Activated naive CD8-positive, alpha-beta T cell treated with anti-CD3 and anti-CD28 coated beads, Interleukin-2, amount 50 U/mL, for 24 hours (primary cell): ENCODE results near the gene ASTN2.
A peak's percentile ranks its signal among the peaks of the same experiment; 100 is the strongest.
"Not testable (repeated sequence)": the region's sequence is repeated elsewhere in the genome, so short reads cannot be mapped to it uniquely, and the experiment has no call there.

Experiments used
- ATAC-seq: fragments of 150-1000 bp; cut with Tn5 transposase; one replicate; pipeline ENCODE4 v1.10.0; 2021
- DNase-seq: peaks from one replicate; pipeline ENCODE4 v3.0.0; 2021
- H3K27ac Mint-ChIP-seq: one replicate; pipeline ENCODE4 v1.8.0; 2021; ENCODE audit warnings: mild to moderate bottlenecking, mixed read lengths
- H3K27me3 Mint-ChIP-seq: one replicate; pipeline ENCODE4 v1.8.0; 2021; ENCODE audit warnings: mixed read lengths
- H3K36me3 Mint-ChIP-seq: one replicate; pipeline ENCODE4 v1.8.0; 2021; ENCODE audit warnings: low read depth, mixed read lengths
- H3K4me1 Mint-ChIP-seq: one replicate; pipeline ENCODE4 v1.8.0; 2021; ENCODE audit warnings: mixed read lengths
- H3K4me3 Mint-ChIP-seq: one replicate; pipeline ENCODE4 v1.8.0; 2021; ENCODE audit warnings: mild to moderate bottlenecking, moderate library complexity, mixed read lengths
- H3K9me3 Mint-ChIP-seq: one replicate; pipeline ENCODE4 v1.8.0; 2021; ENCODE audit warnings: mixed read lengths

The ASTN2 gene

DNA sequence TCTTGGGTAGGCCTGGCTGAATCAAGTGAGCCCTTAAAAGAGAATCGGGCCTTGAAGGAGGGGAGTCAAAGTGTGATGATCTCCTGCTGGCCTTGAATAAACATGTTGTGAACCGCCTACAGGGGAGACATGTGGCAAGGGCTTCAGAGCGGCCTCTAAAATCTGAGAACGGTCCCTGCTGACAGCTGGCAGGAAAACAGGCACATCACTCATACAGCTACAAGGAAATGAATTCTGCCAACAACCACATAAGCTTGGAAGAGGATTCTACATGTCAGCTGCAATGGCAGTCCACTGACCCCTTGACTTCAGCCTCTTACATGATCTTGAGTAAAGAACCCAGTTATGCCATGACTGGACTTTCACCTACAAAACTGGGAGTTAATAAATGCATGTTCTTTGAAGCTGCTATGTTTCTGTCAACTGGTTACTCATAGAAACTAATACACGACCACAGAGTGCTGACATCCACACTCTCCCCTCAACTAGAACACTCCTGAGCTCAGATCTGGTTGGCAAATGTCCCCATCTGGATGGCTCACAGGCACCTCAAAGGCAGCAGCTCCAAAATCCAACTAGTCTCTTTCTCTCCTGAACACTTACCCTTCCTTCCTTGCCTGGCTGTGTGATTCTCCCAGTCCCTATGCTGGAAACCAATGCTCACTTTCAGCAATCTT lies 333.1 kb downstream of the ASTN2 start:
- no peak for ATAC-seq
- no peaks in the 10 kb centered on the region for H3K4me1 Mint-ChIP-seq
- no peaks in the 10 kb centered on the region for H3K36me3 Mint-ChIP-seq
- no peaks in the 10 kb centered on the region for H3K9me3 Mint-ChIP-seq
- no peak overlapping the region for H3K4me3 Mint-ChIP-seq
- H3K27ac Mint-ChIP-seq = no peak overlapping the region
- no peak for DNase-seq
- no peaks in the 10 kb centered on the region for H3K27me3 Mint-ChIP-seq

DNA sequence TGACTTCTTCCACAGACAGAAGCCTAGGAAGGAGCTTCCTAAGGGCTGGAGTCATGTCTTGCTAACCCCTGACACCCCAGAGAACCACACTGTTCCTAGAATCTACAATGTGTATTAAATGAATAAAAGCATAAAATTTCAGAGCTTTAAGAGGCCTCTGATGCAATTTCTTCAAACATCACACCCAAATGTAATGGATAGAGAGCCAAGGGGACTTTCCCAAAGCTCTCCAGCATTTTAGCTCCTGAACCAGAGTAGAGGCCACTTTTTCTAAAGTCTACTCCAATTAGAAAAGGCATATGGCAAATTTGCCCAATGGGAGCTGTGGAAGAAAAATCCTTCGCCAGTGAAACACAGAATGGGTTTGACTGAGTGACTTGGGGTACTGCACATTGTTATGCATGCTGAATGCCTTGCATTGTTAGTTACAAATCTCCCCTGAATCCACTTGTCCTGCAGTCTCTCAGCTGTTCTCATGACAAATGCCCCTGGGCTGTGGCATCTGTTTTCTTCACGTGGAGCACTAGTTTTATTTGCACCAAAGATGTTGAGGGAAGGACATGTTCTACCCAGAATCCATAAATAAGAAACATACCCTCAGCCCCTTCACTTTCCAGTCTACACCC lies 334.0 kb downstream of the ASTN2 start:
- DNase-seq = no peak
- Mint-ChIP-seq H3K4me3 (no peak overlapping the region), H3K27ac (no peak overlapping the region), H3K4me1 (no peaks in the 10 kb centered on the region), H3K27me3 (no peaks in the 10 kb centered on the region), H3K36me3 (no peaks in the 10 kb centered on the region), H3K9me3 (no peaks in the 10 kb centered on the region)
- no peak for ATAC-seq

DNA sequence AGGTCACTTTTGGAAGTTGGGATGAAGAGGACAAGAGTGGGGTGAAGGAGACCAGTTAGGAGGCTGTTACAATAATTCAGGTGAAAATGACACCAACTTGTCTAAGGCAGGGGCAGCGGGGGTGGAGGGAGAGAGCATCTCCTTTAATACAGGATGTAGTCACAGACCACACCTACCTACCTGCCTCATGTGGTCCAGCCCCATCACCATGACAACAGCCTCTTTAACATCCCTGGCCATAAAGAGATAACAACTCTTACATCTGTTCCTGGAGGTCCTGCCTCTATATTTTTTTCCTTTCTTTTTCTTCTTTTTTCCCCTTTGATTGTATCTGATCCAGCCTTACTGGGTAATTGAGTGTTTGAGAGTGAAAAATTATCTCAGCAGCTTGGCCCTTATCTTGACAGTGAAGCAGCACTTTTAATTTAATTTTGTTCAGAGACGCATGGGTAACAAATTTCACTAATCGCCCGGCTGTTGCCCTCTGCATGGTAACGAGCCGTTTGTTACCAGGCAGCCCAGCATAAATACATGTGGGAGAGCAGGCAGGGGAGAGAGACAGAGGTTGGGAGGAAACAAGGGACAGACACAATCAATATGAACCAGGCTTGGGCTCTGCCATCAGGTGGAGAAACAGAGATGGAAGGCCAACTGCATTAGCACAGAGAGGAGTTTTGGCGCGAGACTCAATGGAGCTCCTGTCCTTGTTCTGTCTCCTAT lies 338.1 kb downstream of the ASTN2 start:
- Mint-ChIP-seq H3K27me3 (peaks cover 5% of the 10 kb centered on the region), H3K4me3 (no peak overlapping the region), H3K4me1 (no peaks in the 10 kb centered on the region), H3K27ac (no peak overlapping the region), H3K9me3 (peaks cover 11% of the 10 kb centered on the region), H3K36me3 (no peaks in the 10 kb centered on the region)
- ATAC-seq = no peak
- no peak for DNase-seq

DNA sequence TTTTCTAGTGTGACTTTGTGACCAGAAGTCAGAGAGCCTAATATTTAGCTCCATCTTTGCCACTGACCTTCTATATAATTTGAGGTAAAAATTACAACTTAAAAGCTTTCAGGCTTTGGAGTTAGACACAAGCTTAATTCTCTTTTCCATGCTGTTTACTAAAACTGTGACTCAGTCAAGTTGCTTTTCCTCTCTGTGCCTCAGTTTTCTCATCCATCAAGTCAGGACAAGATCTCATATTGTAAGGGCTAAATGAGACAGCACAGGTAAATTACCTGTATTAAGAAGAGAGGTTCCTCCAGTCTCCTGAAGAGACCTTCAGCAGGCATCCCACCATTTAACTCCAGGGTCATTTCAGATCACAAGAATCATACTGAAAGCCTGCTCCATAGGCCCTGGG lies 339.2 kb downstream of the ASTN2 start:
- no peaks in the 10 kb centered on the region for H3K4me1 Mint-ChIP-seq
- H3K9me3 Mint-ChIP-seq = peaks cover 11% of the 10 kb centered on the region
- peaks cover 5% of the 10 kb centered on the region for H3K27me3 Mint-ChIP-seq
- no peak overlapping the region for H3K4me3 Mint-ChIP-seq
- ATAC-seq = no peak
- no peak for DNase-seq
- H3K36me3 Mint-ChIP-seq = no peaks in the 10 kb centered on the region
- no peak overlapping the region for H3K27ac Mint-ChIP-seq

DNA sequence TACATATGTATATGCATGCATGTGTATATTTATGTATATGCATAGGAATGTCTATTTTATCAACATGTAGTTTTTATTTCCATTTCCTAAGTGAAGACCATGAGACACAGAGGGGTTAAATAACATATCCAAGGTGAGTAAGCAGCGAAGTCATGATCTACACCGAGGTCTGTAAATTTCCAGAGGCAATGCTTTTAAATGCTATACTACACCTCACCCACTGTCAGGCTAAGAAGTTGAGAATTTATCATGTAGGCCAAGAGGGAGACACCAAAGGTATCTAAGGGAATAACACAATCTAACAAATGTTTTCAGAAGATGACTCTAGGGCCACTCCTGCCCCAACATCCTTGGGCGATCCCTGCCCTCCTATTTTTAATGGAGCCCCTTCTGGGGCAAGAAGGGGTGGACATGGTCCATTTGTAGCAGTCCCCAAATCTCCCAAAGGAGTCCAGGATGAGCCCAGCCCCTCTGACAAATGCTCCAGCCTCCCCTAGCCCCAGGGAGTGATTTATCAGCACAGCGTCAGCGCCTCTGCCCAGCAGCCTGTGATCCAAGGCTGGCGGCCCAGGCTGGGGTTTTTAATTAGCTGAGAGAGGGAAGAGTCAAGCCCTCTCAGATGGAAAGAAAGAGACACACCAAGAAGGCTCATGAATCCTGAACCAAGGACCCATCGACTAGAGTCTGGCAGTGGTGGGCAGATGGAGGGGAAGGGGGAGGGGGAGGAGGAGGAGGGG lies 339.9 kb downstream of the ASTN2 start:
- DNase-seq (no peak), ATAC-seq (no peak)
- H3K9me3 Mint-ChIP-seq = peaks cover 11% of the 10 kb centered on the region
- no peaks in the 10 kb centered on the region for H3K4me1 Mint-ChIP-seq
- no peak overlapping the region for H3K4me3 Mint-ChIP-seq
- no peaks in the 10 kb centered on the region for H3K36me3 Mint-ChIP-seq
- no peak overlapping the region for H3K27ac Mint-ChIP-seq
- peaks cover 5% of the 10 kb centered on the region for H3K27me3 Mint-ChIP-seq

DNA sequence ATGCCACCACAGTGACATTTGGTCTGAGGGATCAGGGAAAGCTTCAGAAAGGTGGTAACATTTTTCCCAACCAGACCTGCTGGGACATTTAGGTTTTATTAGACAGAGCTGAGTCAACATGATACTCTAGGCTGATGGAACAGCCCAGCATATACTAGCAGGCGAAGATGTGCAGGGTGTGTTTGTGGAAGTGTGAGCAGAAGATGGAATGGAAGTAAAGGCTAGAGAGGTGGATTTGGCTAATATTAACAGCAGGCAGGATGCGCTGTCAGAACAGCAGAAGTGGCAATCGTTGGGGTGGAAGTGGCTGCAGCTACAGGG lies 340.6 kb downstream of the ASTN2 start:
- no peak for ATAC-seq
- Mint-ChIP-seq H3K27me3 (peaks cover 5% of the 10 kb centered on the region), H3K27ac (no peak overlapping the region), H3K4me1 (no peaks in the 10 kb centered on the region), H3K36me3 (no peaks in the 10 kb centered on the region), H3K9me3 (peaks cover 11% of the 10 kb centered on the region), H3K4me3 (no peak overlapping the region)
- no peak for DNase-seq

DNA sequence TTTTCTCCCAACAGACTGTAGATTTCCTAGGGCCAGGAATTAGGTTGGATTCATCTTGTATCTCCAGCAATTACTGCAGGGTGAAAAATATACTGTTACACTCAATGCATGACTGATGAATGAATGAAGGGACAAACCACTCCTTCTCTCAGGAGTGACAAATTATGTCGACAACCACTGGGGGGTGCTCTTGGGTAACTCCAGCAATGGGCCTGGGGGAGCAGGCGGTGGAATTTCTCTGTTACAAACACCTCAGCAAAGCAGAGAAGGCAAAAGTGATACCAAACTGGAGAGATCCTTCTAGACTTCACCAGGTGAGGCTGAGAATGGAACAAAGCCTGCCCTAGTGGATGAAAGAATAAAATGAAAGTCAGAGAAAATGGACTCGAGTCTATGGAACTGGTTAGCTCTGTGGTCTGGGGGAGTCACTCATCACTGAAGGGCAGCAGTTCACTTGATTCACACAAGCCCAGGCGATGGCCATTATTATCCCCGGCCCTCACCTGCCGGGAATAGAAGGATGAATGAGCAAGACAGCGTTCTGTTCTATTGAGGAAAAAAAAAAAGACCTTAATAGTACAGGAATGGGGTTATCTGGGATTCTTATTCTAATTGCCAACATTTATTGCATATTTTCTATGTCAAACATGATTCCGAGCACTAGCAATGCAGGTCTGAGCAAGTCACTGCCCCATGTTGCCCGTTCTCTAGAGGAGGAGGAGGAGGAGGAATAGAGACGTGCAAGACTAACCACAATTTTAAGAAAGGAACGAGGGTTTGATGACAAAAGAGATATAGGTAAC lies 341.1 kb downstream of the ASTN2 start:
- H3K36me3 Mint-ChIP-seq = no peaks in the 10 kb centered on the region
- H3K27me3 Mint-ChIP-seq = peaks cover 5% of the 10 kb centered on the region
- no peaks in the 10 kb centered on the region for H3K4me1 Mint-ChIP-seq
- no peak overlapping the region for H3K4me3 Mint-ChIP-seq
- no peak overlapping the region for H3K27ac Mint-ChIP-seq
- DNase-seq (peak; percentile 4), ATAC-seq (no peak)
- H3K9me3 Mint-ChIP-seq = peaks cover 11% of the 10 kb centered on the region

DNA sequence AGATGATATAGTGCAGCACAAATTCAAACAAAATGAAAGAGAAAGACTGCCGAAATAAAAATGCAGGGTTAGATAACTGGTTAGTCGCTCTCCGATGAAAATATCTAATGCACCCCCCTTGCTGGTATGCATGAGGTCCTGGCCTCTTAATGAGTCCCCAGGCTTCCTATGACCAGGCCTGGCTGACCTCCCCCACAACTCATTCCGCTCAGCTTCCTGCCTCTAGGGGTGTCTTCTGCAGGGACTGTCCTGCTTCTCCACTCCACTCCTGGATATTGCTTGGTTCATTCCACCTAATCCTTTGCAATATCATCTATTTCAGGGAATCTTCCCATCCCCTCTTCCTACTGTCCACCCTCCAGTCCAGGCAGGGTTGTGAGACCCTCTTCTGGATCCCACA lies 341.8 kb downstream of the ASTN2 start:
- Mint-ChIP-seq H3K36me3 (no peaks in the 10 kb centered on the region), H3K4me1 (no peaks in the 10 kb centered on the region), H3K9me3 (peaks cover 11% of the 10 kb centered on the region), H3K27ac (no peak overlapping the region), H3K27me3 (peaks cover 5% of the 10 kb centered on the region), H3K4me3 (no peak overlapping the region)
- DNase-seq = no peak
- no peak for ATAC-seq

DNA sequence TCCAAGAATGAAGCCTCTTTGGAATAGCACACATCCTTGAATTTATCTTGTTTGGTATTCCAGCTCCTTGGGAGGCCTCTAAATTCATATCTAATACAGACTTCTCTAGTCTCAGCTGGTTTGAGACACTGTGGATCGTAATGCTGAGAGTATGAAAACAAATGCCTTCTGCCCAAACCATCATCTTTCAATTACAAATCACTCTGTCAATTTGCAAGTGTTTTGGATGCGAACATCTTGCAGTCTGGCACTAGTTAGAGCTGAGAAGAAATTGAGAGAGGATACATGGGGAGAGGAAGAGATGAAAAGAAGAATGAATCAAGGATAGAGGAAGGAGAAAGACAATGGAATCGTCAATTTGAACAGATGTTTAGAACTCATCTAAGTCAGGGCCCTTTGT lies 342.6 kb downstream of the ASTN2 start:
- H3K4me3 Mint-ChIP-seq = no peak overlapping the region
- no peak for DNase-seq
- no peak overlapping the region for H3K27ac Mint-ChIP-seq
- H3K9me3 Mint-ChIP-seq = peaks cover 11% of the 10 kb centered on the region
- peaks cover 5% of the 10 kb centered on the region for H3K27me3 Mint-ChIP-seq
- no peaks in the 10 kb centered on the region for H3K4me1 Mint-ChIP-seq
- no peaks in the 10 kb centered on the region for H3K36me3 Mint-ChIP-seq
- ATAC-seq = no peak

DNA sequence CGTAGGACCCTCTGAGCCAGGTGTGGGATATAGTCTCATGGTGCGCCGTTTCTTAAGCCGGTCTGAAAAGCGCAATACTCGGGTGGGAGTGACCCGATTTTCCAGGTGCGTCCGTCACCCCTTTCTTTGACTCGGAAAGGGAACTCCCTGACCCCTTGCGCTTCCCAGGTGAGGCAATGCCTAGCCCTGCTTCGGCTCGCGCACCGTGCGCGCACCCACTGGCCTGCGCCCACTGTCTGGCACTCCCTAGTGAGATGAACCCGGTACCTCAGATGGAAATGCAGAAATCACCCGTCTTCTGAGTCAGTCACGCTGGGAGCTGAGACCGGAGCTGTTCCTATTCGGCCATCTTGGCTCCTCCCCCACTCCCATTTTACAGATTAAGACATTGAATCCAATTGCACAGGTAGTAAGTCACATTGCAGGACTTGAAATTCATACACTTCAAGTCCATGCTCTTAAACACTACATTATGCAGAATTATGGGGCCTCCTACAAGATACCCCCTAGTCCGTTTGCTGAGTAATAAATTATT lies 343.1 kb downstream of the ASTN2 start:
- peaks cover 11% of the 10 kb centered on the region for H3K9me3 Mint-ChIP-seq
- not testable (repeated sequence) for ATAC-seq

DNA sequence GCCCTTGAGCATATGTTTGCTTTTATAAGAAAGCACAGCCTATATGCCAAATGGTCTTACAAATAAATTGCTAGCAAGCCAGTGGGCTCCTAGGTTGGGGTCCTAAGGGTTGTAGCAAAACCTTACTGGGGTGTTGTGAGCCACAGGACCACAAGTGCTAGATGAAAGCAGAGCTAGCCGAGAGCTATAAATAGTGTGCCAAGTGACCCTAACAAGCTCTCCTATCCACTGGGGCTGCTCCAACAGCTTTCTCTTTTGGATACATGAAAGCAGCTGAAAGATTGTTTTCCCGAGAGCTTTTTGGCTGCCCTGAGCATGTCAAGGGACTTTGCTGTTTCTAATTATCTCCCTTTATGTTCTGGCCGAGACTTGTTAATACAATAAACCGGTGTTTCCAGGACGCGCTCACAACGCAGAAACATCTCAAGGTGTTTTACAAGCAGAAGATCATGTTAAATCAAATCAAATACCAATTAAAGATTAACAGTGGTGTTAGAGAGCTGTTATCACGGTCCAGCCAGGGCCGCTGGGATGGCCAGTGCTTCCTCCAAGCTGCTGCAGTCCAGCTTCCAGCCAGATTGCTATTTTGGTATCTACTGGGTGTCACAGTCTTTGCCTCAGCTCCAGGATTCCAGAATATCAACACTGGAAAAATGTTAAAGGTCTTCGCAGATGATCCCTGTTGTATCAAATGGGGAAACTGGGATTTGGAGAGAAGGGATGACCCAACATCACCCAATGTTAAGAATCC lies 351.0 kb downstream of the ASTN2 start:
- no peak for ATAC-seq
- Mint-ChIP-seq H3K9me3 (peaks cover 3% of the 10 kb centered on the region), H3K27ac (no peak overlapping the region), H3K27me3 (no peaks in the 10 kb centered on the region), H3K4me3 (no peak overlapping the region), H3K4me1 (no peaks in the 10 kb centered on the region), H3K36me3 (no peaks in the 10 kb centered on the region)
- DNase-seq = no peak

More for the DNA sequence above, 343.1 kb downstream of the ASTN2 start:
- not testable (repeated sequence) for H3K27me3 Mint-ChIP-seq, H3K4me1 Mint-ChIP-seq, H3K4me3 Mint-ChIP-seq, DNase-seq, H3K27ac Mint-ChIP-seq, H3K36me3 Mint-ChIP-seq

DNA sequence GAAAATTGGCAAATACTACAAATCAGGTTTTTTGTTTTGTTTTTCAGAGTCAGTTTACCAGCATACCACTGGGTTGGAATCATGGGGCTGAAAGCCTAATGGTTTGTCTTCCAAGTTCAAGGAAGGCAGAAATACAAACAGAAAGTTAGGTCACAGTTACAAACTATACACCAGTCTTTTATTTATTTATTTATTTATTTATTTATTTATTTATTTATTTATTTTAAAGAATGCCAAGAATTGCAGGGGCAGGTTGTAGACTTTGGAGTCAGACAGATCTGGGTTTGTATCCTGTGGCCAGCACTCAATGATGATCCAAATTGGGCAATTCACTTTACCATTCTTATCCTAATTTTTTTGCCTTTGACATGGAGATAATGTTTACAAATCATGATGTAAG lies 353.9 kb downstream of the ASTN2 start:
- no peak for ATAC-seq
- Mint-ChIP-seq H3K4me1 (no peaks in the 10 kb centered on the region), H3K4me3 (no peak overlapping the region), H3K27ac (no peak overlapping the region), H3K27me3 (no peaks in the 10 kb centered on the region), H3K36me3 (no peaks in the 10 kb centered on the region), H3K9me3 (peaks cover 3% of the 10 kb centered on the region)
- DNase-seq = no peak

DNA sequence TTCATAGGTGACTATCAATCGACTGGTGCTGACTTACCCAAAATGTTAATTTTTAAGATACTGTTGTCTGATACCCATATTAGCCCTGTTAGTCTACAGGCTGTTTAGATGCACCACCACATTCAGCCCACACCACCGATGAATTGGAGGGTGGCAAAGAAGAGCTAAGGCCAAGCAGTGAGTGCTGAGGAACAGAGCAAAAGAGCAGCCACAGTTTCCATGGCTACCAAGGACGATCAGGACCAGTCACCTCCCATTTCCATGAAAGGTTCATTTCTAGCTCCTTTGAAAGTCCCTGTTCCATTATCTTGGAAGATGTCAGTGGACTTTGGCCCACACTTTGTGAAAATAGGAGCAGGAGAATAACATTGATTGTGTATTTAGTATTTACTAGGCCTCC lies 364.9 kb downstream of the ASTN2 start:
- Mint-ChIP-seq H3K9me3 (no peaks in the 10 kb centered on the region), H3K4me1 (no peaks in the 10 kb centered on the region), H3K4me3 (no peak overlapping the region), H3K36me3 (no peaks in the 10 kb centered on the region), H3K27me3 (no peaks in the 10 kb centered on the region), H3K27ac (no peak overlapping the region)
- DNase-seq = no peak
- no peak for ATAC-seq
